Tibial artery (tissue), 4 donors: ENCODE measurements around the gene RAB27A.
A peak's percentile ranks its signal among the peaks of the same experiment; 100 is the strongest.
"Not testable (repeated sequence)": the region's sequence is repeated elsewhere in the genome, so short reads cannot be mapped to it uniquely, and the experiment has no call there.

ENCODE experiments used
- DNase-seq, 2 donors: peaks; one replicate each; pipeline ENCODE4 v3.0.0-alpha.2; 2019
- H3K27ac ChIP-seq, 2 donors: fragments of 200-600 bp; sonication (generic) in 1 of 2; 1 replicate in 1 of 2; 2 replicates in 1 of 2; pipeline ENCODE4 v1.5.1; 2018 to 2019; ENCODE audit warnings: mild to moderate bottlenecking in 1 of 2
- H3K27me3 ChIP-seq, 2 donors: fragments of 200-600 bp; sonication (generic) in 1 of 2; one replicate each; pipeline versions ENCODE4 v1.5.1 to v1.6.0; 2016 to 2019
- H3K36me3 ChIP-seq, 3 donors: fragments of 200-600 bp; sonication (generic) in 2 of 3; one replicate each; pipeline ENCODE4 v1.5.1; 2016 to 2019; ENCODE audit warnings: mild to moderate bottlenecking in 2 of 3
- H3K4me1 ChIP-seq, 4 donors: fragments of 200-600 bp; sonication (generic) in 2 of 4; 1 replicate in 3 of 4; 2 replicates in 1 of 4; pipeline ENCODE4 v1.5.1; 2016 to 2019
- H3K4me3 ChIP-seq, 2 donors: fragments of 200-600 bp; sonication (generic) in 1 of 2; 1 replicate in 1 of 2; 2 replicates in 1 of 2; pipeline ENCODE4 v1.5.1; 2018 to 2019; ENCODE audit warnings: mild to moderate bottlenecking in 2 of 2
- H3K9me3 ChIP-seq, 3 donors: fragments of 200-600 bp; sonication (generic) in 1 of 3; one replicate each; pipeline ENCODE4 v1.5.1; 2016 to 2019
- intact Hi-C: fragments of 100-400 bp; cut with DNase I; formaldehyde crosslinking; loops from one replicate; pipeline ENCODE4 v1.15.0; 2023; ENCODE audit warnings: low total_unique reads
- TF ChIP-seq, protein P1 (sequence below), 2 experiments: fragments of 200-600 bp in 1 of 2; fragments of 450-650 bp in 1 of 2; IDR thresholded peaks; one replicate each; pipeline ENCODE4 v1.5.1; 2017 to 2019; ENCODE audit warnings: antibody characterized with exemption in 2 of 2, mild to moderate bottlenecking in 1 of 2, moderate library complexity in 1 of 2

The RAB27A gene

DNA sequence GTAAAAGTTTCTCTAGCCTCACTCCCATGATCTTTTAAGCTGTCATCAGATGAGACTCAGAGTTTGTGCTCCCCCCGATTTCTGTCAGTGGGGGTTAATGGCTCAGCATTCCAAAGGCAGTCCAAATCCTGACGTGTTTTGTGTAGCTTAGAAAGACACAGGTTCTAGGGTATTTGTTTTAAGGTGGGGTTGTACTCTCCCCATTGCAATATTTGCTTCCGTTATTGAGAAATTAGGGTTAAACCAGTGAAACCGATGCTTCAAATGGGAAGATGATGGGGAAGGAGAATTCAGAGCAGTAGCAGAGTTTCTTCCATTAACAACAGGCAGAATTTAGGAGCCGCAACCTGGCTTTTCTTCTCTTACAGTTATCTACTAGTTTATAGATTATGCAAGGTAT is 32.9 kb upstream of the RAB27A start:
- H3K4me3 ChIP-seq = no peak overlapping the region
- intact Hi-C loops = no loop called here
- no peak overlapping the region for H3K27ac ChIP-seq
- no peaks in the 10 kb centered on the region for H3K9me3 ChIP-seq
- no peak for DNase-seq
- H3K27me3 ChIP-seq = no peaks in the 10 kb centered on the region
- peaks cover 0 to 10% (median 7%) of the 10 kb centered on the region in 3 donors for H3K36me3 ChIP-seq
- TF ChIP-seq, protein P1, sequence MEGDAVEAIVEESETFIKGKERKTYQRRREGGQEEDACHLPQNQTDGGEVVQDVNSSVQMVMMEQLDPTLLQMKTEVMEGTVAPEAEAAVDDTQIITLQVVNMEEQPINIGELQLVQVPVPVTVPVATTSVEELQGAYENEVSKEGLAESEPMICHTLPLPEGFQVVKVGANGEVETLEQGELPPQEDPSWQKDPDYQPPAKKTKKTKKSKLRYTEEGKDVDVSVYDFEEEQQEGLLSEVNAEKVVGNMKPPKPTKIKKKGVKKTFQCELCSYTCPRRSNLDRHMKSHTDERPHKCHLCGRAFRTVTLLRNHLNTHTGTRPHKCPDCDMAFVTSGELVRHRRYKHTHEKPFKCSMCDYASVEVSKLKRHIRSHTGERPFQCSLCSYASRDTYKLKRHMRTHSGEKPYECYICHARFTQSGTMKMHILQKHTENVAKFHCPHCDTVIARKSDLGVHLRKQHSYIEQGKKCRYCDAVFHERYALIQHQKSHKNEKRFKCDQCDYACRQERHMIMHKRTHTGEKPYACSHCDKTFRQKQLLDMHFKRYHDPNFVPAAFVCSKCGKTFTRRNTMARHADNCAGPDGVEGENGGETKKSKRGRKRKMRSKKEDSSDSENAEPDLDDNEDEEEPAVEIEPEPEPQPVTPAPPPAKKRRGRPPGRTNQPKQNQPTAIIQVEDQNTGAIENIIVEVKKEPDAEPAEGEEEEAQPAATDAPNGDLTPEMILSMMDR (IDR thresholded peaks at IDR 0.05) = no peak
- H3K4me1 ChIP-seq = peaks cover 0 to 26% (median 13%) of the 10 kb centered on the region in 4 donors

DNA sequence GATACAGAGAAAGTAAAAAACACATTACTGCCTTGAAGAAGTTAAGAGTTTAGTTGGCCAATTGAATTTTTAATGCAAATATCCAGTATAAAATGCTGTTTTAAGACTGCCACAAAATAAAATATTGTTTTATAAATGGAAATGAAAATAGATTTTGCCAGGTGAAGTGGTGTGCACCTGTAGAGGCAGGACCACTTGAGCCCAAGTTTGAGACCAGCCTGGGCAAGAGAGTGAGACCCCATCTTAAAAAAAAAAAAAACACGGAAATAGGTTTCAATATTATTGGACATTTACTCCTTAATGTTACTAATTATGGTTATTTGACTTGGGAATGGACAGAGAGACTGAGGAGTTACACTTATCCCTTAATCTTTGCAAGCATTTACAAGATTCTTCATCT is 31.4 kb upstream of the RAB27A start:
- Histone ChIP-seq H3K27me3 (no peaks in the 10 kb centered on the region), H3K36me3 (peaks cover 0 to 7% (median 6%) of the 10 kb centered on the region in 3 donors), H3K9me3 (no peaks in the 10 kb centered on the region), H3K4me3 (no peak overlapping the region), H3K4me1 (peaks cover 0 to 37% (median 18%) of the 10 kb centered on the region in 4 donors), H3K27ac (no peak overlapping the region)
- no peak for DNase-seq
- TF ChIP-seq, protein P1 (IDR thresholded peaks at IDR 0.05) = no peak
- intact Hi-C loops = no loop called here

GRCh38 chr15:55320238-55320550 is 30.6 kb upstream of the RAB27A start:
- Histone ChIP-seq H3K27ac (peak overlapping the region; percentile 14 to 89), H3K36me3 (peaks cover 0 to 6% (median 0%) of the 10 kb centered on the region in 3 donors), H3K27me3 (no peaks in the 10 kb centered on the region), H3K9me3 (no peaks in the 10 kb centered on the region), H3K4me3 (peak overlapping the region; percentile 62 to 67), H3K4me1 (peaks cover 0 to 37% (median 18%) of the 10 kb centered on the region in 4 donors)
- intact Hi-C loops = no loop called here
- no peak for DNase-seq
- TF ChIP-seq, protein P1 (IDR thresholded peaks at IDR 0.05) = no peak

DNA sequence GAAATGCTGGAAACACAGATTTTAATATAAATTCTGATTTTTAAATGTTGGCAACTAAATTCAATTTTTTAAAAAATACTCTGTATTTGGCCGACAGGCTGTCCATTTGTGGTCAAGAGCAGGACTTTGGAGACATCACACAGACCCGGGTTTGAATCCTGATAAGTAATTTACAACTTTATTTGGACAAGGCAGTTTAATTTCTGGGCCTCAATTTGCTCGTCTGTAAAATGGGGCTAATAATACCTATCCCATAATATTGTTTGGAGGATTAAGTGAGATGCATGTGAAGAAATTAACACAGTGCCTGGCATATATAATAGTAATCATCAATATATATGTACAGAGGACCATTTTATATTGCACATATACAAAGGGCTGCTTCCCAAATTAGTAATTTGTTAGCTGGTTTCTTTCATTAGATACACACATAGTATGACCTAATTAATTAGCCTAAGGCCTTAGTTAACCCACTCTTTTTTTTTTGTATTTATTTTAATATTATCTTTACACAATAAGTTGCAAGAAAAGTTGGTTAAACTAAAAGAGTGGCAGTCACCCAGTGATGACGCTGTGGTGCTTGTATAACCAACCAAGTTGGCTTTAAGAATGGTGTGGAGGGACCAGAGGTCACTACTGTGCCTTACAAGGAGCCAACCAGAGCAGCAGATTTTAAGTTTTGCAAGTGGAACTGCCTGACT is 30.1 kb upstream of the RAB27A start:
- TF ChIP-seq, protein P1 (IDR thresholded peaks at IDR 0.05) = no peak
- DNase-seq = peak in 1 of 2 donors; percentile 48

GRCh38 chr15:55318588-55319494 is 29.2 kb upstream of the RAB27A start, which contains the start of the genes PIGB and PIGBOS1:
TSS of gene PIGB (plus strand) at chr15:55319222. CDS start at chr15:55319251, 29 bp downstream.
TSS of gene PIGBOS1 (minus strand) at chr15:55319123. CDS start at chr15:55317792, 1,331 bp downstream.
- TF ChIP-seq, protein P1 (IDR thresholded peaks at IDR 0.05) = peak; percentile 10 to 22
- peak within 1 kb of the TSS; percentile 62 to 67 for H3K4me3 ChIP-seq
- H3K9me3 ChIP-seq = no peaks in the 10 kb centered on the region
- intact Hi-C loops = no loop called here
- H3K4me1 ChIP-seq = peaks cover 0 to 37% (median 18%) of the 10 kb centered on the region in 4 donors
- peak within 1 kb of the TSS; percentile 81 to 89 for H3K27ac ChIP-seq
- H3K36me3 ChIP-seq = peaks cover 0 to 1% (median 0%) of the 10 kb centered on the region in 3 donors
- DNase-seq = peak; percentile 84 to 91
- no peaks in the 10 kb centered on the region for H3K27me3 ChIP-seq

More for the DNA sequence above, 30.1 kb upstream of the RAB27A start:
- intact Hi-C loops = no loop called here
- peak overlapping the region; percentile 62 to 67 for H3K4me3 ChIP-seq
- H3K9me3 ChIP-seq = no peaks in the 10 kb centered on the region
- H3K27ac ChIP-seq = peak overlapping the region; percentile 81 to 89
- H3K27me3 ChIP-seq = no peaks in the 10 kb centered on the region
- peaks cover 0 to 37% (median 18%) of the 10 kb centered on the region in 4 donors for H3K4me1 ChIP-seq
- H3K36me3 ChIP-seq = peaks cover 0 to under 1% (median 0%) of the 10 kb centered on the region in 3 donors

DNA sequence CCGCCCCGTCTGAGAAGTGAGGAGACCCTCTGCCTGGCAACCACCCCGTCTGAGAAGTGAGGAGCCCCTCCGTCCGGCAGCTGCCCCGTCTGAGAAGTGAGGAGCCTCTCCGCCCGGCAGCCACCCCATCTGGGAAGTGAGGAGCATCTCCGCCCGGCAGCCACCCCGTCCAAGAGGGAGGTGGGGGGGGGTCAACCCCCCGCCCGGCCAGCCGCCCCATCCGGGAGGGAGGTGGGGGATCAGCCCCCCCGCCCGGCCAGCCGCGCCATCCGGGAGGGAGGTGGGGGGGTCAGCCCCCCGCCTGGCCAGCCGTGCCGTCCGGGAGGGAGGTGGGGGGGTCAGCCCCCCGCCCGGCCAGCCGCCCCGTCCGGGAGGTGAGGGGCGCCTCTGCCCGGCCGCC is 13.2 kb upstream of the RAB27A start:
- H3K4me1 ChIP-seq, H3K9me3 ChIP-seq, H3K4me3 ChIP-seq, H3K27ac ChIP-seq, intact Hi-C loops, DNase-seq, H3K27me3 ChIP-seq: not testable (repeated sequence)
- peaks cover 0 to 26% (median 9%) of the 10 kb centered on the region in 3 donors for H3K36me3 ChIP-seq
